ENCODE measurements around the gene TBKBP1.

DNA sequence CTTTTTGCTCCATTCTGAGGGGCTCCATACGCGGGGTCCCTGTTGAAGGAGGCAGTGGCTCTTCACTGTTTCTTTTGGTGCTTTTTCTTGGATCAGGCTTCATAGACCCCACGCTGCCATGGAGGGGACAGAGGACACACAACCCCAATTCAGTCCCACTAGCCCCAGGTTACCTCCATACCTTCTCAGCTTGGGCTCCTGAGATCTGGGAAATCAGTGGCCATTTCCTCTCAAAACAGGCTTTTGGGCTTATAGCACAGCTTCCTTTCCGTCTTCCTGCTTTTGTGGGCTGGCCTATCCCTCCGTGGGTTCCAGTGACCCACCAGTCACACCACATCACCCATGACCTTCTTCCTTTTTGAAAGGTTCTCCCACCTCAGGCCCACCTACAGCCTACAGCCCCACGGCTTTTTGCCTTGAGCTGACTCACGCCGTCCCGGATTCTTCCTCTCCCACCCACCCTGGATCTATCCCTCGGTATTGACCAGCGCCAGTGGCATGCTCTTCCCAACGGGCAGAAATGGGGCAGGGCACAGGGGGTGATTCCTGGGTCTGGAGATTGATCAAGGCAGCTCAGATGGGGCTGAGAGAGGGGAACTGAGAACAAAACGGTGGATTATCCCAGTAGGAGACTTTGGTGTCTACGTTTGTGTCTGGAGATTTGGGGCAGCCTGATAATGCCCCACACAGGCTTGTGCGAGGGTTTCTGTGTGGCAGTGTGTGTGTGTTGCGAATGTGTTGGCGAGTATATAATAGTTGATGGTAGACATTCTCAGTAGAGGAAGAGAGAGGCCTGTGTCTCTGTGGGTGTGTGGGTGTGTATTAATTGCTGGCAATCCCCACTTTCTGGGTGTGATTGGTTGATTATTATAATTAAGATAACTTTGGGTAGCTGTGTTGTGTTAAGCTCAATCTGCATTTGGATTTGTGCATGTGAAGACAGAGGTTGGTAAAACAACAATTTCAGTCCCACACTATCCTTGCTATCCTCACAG, 42.8 kb downstream of the TBKBP1 start:
- TF ChIP-seq CTCF (IDR thresholded peaks at IDR 0.05) (no peak), POLR2A (IDR thresholded peaks at IDR 0.05) (no peak)

All from thyroid gland (tissue), 4 donors.